ENCODE results near the gene PLXNC1.

DNA sequence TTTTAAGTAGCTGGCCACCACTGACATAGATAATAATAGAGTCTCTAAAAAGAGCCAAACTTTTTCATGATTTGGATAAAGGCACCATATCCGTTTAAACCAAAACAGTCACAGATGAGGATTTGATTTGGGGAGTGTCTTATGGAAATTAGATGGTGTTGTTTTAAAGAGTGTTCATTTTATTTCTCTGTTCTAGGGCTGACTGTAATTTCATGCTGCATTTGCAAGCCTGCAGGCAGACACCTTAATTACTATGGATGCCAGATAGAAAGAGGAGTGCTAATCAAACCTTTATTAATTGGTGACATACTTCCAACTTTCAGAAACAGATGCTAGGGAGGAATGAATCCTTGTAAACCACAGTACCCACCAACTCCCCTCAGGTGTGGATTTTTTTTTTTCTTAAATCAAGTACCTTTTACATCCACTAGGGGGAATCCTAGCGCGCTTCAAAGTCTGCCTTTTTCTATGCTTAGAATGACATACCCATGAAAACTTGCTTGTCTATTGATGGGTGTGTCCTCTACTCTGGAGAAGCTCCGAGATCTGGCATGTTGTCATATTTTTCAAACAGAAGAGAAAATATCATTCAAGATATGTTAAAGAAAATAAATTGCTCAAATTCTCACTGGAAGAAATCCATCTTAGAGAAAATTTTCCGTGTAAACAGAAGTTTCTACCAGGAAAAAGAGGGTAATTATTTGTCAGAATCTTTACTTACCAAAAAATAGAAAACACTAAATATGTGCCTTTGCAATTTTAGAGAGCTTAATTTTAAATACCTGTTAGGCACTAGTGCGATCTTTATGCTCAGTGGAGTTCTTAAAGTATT is 14.2 kb upstream of the PLXNC1 start:
- TF ChIP-seq PKNOX1 (IDR thresholded peaks at IDR 0.05), result no peak
- no peak for TF ChIP-seq FOXK2 (IDR thresholded peaks at IDR 0.05)
- TF ChIP-seq SUZ12 (IDR thresholded peaks at IDR 0.05), result no peak
- TF ChIP-seq HDGF (IDR thresholded peaks at IDR 0.05; ENCODE audit: borderline replicate concordance), result no peak
- no peak for TF ChIP-seq LEF1 (IDR thresholded peaks at IDR 0.05; ENCODE audit: borderline replicate concordance)
- no peak for TF ChIP-seq SP1 (IDR thresholded peaks at IDR 0.05)
- TF ChIP-seq TARDBP (IDR thresholded peaks at IDR 0.05), result no peak
- no peak for TF ChIP-seq BHLHE40 (IDR thresholded peaks at IDR 0.05; ENCODE audit: borderline replicate concordance)
- TF ChIP-seq FOXM1 (IDR thresholded peaks at IDR 0.05; ENCODE audit: borderline replicate concordance), result no peak
